HG03439 (cell line): ENCODE results near the gene CALCOCO2.
"Not testable (repeated sequence)": the region's sequence is repeated elsewhere in the genome, so short reads cannot be mapped to it uniquely, and the experiment has no call there.

ENCODE experiments used
- ATAC-seq: cut with Tn5 transposase; IDR thresholded peaks from one replicate; pipeline ENCODE4 v1.9.1; 2021; ENCODE audit warnings: mild to moderate bottlenecking, moderate library complexity; ENCODE audit not compliant: unreplicated experiment

The CALCOCO2 gene, protein sequence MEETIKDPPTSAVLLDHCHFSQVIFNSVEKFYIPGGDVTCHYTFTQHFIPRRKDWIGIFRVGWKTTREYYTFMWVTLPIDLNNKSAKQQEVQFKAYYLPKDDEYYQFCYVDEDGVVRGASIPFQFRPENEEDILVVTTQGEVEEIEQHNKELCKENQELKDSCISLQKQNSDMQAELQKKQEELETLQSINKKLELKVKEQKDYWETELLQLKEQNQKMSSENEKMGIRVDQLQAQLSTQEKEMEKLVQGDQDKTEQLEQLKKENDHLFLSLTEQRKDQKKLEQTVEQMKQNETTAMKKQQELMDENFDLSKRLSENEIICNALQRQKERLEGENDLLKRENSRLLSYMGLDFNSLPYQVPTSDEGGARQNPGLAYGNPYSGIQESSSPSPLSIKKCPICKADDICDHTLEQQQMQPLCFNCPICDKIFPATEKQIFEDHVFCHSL

DNA sequence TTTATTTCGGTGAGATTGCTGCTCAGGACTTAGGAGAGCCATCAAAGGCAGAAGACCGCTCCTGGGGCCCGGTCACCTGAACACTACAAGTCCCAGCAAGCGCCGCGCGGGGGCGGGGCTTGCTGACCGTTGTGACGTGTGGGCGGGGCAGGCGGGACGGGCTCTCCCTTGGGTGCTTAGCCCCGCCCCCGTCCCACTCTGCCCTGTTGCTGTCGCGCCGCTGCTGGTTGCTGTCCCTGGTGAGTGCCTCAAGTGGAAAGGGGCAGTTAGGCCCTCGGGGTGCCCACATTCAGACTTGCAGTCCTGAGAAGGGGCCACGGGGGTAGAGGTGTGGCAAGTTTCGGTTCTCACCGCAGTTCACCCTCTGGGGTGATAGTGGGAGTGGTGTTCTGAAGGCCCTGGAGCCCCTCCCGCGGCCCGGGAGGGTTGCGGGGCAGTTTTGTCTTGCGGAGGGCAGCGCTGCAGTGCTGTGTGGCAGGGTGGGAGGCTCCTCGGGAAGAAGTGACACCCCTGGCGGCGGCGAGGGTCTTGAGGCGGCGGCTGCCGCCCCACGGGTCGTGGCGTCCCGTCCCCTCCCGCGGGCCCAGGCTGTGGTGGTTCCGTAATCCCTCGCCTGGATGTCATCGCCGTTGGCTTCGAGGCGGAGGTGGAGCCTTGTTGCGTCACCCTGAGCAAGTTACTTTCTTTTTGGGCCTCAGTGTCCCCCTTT is at the start of gene CALCOCO2:
Gene CALCOCO2, plus strand, starts transcription at position 196 of the 709 bp plus-strand sequence. CDS start 10,673 bp downstream, outside the sequence.
- ATAC-seq = peak; percentile 82

DNA sequence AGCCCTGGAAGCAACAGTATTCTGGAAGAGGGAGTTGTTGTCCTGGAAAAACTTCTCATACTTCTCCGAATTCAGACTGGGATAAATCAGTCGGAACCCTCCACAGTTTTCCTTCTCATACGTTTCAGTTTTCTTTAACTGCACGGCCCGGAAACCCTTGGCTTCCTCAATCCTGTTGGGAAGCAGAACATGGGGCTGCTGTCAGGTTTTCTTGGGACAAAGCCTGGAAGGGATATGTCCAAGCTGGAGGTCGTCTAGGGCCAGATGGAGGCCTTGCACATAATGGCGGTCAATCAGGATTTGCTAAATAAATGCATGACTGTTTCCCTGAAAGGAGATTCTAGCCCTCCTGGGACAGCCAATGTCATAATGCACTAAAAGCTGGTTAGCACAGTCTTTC is 43.0 kb upstream of the CALCOCO2 start:
- no peak for ATAC-seq

DNA sequence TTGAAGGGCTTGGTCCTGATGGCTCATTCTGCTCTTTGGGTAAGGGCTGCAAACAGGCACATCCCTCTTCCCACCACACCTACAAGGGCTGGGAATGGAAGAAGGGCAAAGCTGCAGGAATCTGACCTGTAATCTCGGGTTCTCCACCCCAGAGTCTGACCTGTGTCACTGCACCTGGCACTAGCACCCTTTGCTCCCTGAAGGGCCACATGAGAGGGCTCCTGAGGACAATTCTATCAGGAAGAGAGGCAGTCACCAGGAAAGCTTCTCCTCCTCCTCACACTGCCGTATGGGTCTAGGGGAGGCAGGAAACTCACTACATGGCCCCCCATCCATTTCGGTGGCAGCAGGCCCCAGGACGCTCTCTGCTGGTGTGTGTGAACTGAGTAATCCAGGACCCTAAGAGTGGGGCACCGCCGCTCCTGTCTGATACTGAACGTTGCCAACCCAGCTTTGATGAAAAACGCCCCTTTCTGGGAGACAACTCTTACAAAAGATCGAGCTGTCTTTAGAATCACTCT is 40.2 kb upstream of the CALCOCO2 start:
- ATAC-seq = no peak

DNA sequence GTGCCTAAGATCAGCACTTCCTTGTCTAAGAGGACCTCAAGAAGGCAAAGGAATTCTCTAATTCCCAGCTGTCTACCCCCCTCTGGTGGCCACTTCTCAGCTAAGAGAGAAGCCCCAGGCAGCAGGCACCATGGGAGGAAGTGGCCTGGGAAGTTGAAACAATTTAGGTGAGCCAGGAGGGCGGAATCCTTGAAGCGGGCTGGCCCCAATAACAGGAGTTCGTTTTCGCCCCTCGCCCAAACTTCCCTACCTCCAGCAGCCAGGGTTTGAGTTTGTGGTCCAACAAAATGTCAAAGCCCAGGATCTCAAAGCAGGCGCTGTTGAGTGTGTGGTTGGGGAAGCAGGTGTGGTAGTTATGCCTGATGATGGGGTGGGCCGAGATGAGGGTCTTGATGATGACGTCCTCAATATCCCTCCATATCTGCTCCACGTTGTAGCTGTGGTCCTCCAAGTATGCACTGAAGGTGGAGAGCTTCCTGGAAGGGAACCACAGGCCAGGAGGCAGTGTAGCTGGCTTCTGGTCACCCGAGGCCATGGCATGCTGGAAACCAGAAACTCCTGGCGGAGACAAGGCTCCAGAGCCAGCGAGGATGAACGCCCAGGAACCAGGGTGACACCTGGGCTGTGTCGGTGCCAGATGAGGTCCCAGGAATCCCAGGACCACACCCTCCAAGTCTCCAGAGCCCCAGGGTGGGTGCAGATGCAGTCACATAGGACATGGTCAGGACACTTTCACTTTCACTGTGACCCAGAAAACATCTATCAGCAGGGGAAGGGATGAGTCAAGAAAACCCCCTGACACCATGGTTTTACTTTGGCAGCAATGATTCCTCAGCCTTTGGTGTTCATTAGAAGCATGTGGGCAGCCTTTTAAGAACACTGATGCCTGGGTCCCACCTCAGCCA is 39.5 kb upstream of the CALCOCO2 start:
- no peak for ATAC-seq

DNA sequence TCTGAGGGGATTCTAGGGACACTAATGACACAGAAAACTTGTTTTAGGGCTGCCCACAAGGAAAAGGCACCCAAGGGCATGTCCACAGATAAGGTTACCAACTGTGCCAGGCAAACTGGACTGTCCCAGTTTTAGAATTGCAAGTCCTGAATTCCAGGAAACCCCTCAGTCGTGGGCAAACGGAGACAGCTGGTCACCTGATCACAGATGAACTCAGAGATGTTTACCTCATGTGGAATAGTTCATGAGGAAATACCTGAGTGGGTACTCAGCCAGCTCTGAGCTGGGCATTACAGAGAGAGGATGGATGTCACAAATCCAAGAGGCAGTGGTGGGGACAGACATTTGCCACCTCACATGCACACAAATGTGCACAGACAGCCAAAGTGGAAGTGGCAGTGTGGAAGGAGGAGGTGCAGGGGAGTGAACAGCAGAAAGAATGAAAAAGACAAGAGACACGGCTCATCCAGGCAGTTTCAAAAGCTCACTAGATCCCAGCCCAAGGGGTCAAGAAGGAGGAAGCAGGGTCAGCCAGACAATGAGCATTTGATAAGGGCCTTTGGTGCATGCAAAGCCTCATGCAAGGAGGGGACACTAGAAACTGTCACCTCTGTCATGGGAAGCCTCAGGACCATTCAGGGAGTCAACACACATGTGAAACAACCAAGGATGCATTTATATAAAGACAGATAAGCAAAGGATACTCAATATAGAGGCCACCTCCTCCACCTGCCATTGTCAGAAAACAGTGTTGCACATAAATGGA is 38.6 kb upstream of the CALCOCO2 start:
- no peak for ATAC-seq

DNA sequence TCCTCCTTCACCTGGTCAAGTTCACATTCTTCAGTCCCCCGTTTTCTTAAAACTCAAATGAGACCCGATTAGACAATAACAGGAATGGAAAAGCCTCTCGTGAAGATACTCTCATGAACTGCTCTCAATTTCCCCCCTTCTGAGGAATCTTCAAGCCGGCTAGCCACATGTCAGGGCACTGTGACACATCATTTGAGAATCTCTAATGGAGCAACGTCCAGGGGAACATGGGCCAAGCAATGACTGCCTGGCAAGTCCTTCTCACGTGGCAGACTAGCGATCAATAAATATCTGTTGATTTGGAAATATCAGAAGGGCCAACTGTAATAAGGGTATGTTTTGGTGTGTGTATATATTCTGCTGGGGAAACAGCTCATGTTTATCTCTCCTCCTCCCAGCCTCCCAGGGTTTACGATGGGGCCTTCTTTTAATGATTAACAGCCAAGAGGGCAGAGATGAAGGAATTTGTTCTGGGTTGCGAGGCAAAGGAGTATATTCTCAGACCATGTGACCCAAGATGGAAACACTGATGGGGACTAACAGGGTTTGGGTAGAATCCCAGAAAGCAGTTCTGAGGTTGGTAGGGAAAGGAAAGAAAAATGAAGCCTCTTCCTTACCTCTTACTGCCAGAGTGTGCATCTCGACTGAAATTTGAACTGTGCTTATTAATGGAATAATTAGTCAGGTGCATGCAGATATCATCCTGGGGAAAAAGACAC is 35.2 kb upstream of the CALCOCO2 start:
- ATAC-seq = no peak

DNA sequence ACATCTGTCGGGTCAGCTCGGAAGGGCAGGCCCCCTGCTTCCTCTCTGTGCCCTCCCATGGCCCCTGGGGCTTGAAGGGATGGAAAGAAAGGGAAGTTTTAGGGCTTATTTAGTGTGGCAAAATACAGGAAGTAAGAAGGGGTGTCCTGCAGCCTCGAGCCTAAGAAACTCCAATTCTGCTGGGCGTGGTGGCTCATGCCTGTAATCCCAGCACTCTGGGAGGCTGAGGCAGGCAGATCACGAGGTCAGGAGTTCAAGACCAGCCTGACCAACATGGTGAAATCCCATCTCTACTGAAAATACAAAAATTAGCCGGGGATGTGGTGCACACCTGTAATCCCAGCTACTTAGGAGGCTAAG is 34.7 kb upstream of the CALCOCO2 start:
- not testable (repeated sequence) for ATAC-seq

DNA sequence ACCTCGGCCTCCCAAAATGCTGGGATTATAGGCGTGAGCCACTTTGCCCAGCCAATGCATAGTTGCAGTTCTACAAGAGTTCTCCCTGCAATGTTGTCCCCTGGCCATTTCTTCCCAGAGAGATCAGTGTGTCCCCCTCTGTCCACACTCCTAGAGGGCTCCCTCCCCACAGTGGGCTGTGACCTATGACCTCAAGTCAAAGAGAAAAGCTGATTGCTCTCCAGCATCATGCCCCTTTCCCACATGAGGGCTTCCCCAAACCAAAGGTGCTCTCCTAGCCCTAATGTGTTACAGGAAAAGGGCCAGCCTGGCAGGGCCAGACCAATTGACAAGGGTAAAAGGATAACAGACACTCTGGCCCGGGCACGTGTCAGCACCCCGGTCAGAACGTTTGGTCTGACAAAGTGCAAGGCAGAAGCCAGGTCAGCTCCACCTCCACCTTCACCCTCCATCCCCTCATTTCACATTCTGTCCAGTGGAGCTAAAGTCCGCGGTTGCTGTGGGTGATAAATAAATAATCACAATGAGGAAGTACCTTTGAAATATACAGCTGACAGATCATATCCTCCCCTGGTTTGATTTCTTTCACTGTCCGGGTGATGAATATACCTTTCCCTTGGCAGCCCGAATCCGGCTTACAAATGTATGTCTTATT is 31.6 kb upstream of the CALCOCO2 start:
- ATAC-seq = no peak

DNA sequence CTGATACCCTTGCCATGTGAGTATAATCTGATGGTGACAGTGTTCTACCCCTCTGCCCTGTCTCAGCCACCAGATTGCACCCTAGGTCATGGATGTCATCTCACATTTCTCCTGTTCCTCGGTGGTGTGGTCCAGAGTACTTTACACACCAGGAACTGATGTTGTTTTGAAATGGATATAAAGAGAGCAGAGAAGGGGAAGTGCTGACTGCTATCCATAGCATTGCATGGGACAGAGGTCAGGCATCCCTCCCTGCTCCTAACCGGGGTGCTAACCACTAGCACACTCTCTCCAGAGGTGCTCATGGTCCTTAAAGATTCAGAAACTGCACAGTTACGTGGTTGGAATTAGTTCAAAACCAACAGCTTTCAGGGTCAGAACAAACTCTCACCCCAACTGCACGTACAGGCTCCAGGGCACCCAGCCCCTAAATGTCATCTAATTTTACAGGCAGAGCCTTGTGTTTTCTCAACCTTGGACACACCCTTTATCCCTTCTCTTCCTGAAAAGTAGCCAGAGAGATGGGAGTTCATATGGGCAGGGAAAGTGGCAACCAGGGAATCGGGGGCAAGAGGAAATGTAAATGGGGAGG is 30.1 kb upstream of the CALCOCO2 start:
- no peak for ATAC-seq

DNA sequence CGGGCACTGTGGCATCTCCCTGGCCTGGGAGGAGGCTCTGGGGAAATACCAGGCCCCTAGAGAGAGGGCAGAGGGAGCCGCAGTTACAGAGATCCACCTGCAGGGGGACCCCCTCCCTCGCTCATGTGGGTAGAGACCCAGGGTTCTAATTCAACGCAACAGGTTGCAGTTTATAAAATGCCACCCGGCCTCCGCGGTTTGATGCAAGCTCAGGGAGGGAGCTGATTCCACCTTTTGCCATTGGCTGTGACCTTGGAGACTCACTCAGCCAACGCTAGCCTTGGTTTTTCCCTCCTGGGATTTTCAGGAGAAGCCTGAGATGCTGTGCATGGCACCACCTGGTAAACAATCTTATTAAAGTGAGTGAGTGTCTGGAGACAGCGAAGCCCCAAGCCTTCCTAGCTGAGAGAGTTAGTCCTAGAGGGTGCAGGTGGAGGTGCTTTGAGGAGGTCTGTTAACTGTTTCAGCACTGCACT is 25.9 kb upstream of the CALCOCO2 start:
- ATAC-seq = no peak

DNA sequence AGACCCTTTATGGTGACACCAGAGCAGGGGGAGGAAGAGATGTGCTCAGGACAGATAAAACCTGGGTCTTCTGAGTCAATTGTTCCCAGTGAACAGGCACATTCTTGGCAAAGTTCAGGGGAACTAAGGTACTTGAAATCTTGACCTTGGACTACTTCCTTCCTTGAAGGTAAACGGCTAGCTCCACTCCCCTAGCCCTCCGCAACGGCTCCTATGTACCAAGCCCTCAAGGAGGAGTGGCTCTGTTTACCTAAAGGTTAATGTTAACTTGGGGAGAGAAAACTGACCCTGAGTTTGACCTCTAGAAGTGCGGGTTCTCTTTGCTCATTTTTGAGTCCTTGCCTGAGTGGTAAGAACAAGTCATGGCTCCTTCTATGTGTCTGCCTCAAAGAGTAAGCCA is 21.7 kb upstream of the CALCOCO2 start:
- no peak for ATAC-seq

DNA sequence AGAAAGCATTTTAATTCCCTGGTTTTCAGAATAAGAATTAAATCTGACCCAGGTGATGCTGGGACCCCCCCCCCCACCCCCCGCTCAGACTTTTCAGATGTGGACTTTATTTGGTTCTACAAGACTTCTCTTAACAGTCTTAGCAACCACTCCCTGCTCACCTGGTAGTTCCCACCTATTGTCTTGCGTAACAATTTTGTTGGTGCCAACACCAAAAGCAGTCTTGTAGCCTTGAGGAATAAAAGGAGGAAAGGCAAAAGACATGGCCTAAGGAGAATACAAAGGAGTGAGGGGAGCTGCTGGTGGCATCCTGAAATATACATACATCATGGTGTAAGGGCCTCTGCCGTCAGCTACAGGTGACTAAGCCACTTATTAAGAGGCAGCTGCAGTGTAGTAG is 18.8 kb upstream of the CALCOCO2 start:
- ATAC-seq = no peak

DNA sequence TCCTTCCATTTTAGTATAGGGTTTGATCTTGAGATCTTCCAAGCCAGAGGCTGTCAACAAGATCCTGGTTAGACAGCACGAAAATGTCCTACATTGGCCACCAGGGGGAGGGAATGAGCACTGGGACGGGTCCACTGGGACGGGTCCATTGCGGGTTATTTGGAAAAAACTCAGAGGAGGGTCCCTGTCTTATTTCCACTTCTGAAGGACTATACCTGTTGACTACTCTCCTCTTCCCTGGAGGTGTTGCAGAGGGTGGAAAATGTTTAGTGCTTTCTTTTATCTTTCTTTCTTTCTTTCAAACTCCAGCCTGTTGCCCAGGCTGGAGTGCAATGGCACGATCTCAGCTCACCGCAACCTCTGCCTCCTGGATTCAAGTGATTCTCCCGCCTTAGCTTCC is 16.3 kb upstream of the CALCOCO2 start:
- ATAC-seq = no peak

DNA sequence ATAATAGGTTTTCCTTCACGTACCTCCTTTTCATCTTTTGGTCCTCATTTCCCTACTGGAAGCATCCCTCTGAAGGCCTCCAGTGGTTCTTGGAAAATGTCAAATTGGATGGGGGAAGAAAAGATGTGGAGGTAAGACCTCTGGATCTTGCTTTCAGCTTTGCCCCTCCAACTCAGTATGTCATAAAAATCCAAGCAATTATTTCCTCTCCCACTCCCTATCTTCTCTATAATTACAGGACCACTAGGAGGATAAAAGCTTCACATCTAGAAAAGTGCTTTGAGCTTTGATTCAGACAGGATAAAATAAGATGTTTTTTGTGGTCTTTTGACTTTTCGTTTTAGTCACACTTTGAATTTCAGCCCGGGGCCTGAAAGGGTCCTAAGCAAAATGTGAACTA is 15.5 kb upstream of the CALCOCO2 start:
- ATAC-seq = no peak

DNA sequence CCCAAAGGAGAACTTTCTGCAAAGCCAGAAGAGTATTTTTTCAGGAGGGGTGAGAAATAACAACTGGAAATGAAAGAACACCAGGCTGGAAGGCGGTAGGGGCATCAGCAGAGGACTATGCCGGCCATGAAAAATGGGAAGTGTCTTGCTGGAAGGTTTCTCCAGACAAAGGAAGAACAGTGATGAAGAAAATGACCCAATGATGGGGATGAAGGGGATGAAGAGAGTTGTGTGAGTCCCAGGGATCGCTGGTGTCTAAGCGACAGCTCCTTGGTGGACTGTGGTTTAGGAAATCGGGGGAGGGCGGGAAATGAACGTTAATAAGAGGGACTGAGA is 14.4 kb upstream of the CALCOCO2 start:
- ATAC-seq = no peak

DNA sequence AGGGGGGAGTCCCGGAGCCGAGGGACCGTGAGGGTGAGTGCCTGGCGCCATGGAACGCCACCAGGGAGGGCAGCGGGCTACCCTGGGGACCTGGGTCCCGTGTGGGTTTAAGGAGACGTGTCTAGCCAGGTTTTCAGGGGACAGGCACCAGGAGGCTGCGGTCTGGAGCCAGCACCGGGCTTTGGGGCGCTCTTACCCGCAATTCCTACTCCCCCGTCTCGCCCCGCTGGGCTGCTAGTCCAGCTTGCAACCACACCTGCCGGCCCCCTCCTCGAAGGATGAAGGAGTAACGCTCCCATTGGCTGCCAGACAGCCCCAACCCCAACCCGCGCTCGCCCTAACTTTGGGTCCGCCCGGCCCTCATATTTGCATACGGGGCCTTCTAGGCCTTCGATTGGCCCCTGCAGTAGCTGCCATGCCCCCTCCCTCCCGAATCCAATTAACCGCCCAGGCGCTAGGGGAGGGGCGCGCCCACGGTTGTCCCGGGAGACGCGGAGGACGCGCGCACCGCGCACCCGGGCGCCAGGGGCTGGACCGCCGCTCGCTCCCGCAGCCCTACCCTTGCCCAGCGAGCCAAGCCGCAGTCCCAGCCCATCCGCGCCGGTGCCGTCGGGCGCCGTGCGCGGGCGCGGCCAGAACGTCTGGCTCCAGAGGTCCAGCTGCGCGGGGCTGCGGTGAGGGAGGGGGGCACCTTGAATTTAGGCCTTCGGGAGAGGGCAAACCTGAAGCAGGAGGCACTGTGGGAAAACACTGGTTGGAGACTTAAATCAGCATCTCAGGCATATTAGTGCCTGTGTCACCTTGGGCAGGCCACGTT is 13.9 kb upstream of the CALCOCO2 start, which contains the start of gene TTLL6:
Gene TTLL6, minus strand, starts transcription at position 456 of the 817 bp plus-strand sequence. Its CDS starts 157 bp downstream, at position 299.
- ATAC-seq = peak; percentile 66

DNA sequence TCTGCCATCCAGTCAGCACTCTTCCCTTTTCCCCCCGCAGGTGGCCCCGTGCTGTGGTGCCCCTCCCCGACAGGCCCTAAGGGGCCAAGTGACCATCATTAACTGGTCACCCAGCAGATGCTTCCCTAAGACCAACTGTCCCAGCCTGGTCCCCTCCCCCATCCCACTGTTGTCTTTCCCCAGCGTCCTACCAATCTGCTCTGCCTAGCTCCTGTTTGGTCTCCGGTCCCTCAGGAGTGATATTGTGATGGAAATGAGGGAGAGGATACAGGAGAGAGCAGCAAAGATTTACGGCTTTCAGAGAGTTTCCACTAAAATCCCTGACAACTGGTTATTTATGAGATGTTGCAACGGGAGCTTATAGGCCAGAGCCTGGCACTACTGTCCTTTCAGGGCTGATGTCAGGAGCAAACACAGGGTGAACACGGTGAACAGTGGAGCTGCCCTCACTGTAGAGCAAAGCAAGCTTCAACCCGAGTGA is 12.4 kb upstream of the CALCOCO2 start:
- no peak for ATAC-seq

DNA sequence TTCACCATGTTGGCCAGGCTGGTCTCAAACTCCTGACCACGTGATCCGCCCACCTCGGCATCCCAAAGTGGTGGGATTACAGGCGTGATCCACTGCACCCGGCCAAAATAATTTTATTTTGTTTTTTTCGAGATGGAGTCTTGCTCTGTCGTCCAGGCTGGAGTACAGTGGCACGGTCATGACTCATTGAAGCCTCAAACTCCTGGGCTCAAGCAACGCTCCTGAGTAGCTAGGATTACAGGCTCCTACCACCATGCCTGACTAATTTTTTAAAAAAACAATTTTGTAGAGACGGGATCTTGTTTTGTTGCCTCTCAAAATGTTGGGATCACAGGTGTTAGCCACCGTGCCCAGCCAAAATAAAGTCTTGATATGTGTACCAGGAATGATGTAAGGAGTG is 11.4 kb upstream of the CALCOCO2 start:
- ATAC-seq = no peak
